H1 (cell line): Measurements from ENCODE around the gene PARD3. TPM values are rescaled to one million over a fixed set of nuclear protein-coding genes. Genes with fewer than 3 reads are reported as not detected.

Source experiments
- FOSL1 ChIP-seq: IDR thresholded peaks from 2 replicates; pipeline ENCODE4 v1.6.1; 2011; ENCODE audit warnings: mild to moderate bottlenecking, low read depth, low read length, moderate library complexity; ENCODE audit not compliant: insufficient read depth
- polyA plus RNA-seq, 7 experiments: library from polyadenylated mRNA; depleted of rRNA in 3 of 7; stranded (reverse) in 5 of 7; unstranded in 2 of 7; fragments of >200 nt in 5 of 7; fragments of 200-250 nt in 2 of 7; gene quantifications; 1 replicate in 5 of 7; 2 replicates in 1 of 7; 4 replicates in 1 of 7; pipeline versions ENCODE4 v1.2.1 to v1.2.3, GENCODE V29; 2011 to 2013; ENCODE audit warnings: missing spikeins in 2 of 7, mixed read lengths in 2 of 7
- total RNA-seq: library from RNA; stranded (reverse); fragmentation: NEBNext Ultra II Directional; extraction: Animal tissue kit (Norgen Biotek cat#: 25700); gene quantifications from 2 replicates; pipeline ENCODE4 v1.2.1, GENCODE V29; 2021
- TF ChIP-seq, protein P1 (sequence below): IDR thresholded peaks from 2 replicates; pipeline ENCODE4 v1.6.1; 2012; ENCODE audit warnings: inconsistent platforms

The PARD3 gene
- total and polyA plus RNA-seq, 2 of the 8 experiments (the other 6 are each of a cell fraction or from before 2014, with no cell fraction given): 19.7 to 49.1 TPM

DNA sequence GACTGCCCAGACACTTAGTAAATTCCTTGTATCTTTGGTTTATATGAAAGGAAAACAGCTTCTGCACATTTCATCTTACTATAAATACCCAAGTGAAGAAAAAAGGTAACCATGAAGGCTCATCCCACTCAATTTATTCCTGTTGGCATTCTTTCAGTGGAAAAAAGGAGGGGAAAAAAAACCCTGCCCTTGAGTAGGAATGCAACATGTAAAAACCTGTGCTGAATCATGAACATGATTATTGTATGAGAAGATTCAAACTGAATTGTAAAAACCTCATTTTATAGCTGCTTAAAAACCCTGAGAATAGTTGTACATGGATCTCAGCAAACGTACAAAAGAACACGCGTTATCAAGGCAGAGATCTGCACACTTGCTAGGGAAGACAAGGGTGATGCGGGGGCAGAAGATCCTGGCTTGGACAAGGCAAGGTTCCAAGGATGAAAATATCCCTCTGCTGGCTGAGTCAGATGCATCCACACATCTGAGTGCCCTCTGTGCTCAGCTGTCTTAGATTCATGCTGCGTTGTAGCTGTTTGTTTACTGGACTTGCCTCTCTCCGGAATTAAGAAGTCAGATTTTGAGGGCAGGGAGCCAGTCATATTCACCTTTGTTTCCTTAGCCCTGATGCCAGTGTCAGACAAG is 658.2 kb downstream of the PARD3 start (continued):
- TF ChIP-seq, protein P1, sequence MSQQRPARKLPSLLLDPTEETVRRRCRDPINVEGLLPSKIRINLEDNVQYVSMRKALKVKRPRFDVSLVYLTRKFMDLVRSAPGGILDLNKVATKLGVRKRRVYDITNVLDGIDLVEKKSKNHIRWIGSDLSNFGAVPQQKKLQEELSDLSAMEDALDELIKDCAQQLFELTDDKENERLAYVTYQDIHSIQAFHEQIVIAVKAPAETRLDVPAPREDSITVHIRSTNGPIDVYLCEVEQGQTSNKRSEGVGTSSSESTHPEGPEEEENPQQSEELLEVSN: no peak
- TF ChIP-seq FOSL1: no peak
